Heart left ventricle (tissue), 13 donors: Measurements from ENCODE around the gene MAFF.

Experiments
- POLR2A ChIP-seq, 2 donors: fragments of 450-650 bp; IDR thresholded peaks; one replicate each; pipeline ENCODE4 v1.6.1; 2017; ENCODE audit warnings: antibody characterized with exemption in 2 of 2, mild to moderate bottlenecking in 2 of 2, moderate library complexity in 2 of 2
- TF ChIP-seq, protein P1 (sequence below), 12 donors: fragments of 200-600 bp; sonication (generic) in 4 of 12; IDR thresholded peaks; one replicate each; pipeline versions ENCODE4 v1.5.0 to v1.8.0; 2018 to 2022; ENCODE audit warnings: antibody characterized with exemption in 12 of 12, mild to moderate bottlenecking in 5 of 12
- donor health status: ischemic (EF 13 %, LVEDD 7.1; RV severe dilation, severe dysfunction).
- donor health status: DM: no; HTN: yes; CAD: no.
- donor health status: DM: no; HTN: no; CAD: no.
- donor health status: ischemic (EF 25% LVEDD 6.9; RV normal size, moderate dysfunction).
- donor health status: ischemic (EF 25% LVEDD 5.7; RV mildly dilated, moderate dysfunction).
- donor health status: ischemic (EF 35%, LVEDD 5.7; RV mildly dilated, moderate dysfunction).
- donor health status: nonischemic (EF 11% LVEDD 7.7; RV severe dilation, severe dysfunction).
- donor health status: DM: yes; HTN: yes; CAD: no.
- donor health status: PGD.
- donor health status: ischemic (EF 29% LVEDD 5.4; RV normal size, mild dysfunction).
- donor health status: nonischemic (EF 23%, LVEDD 6.1; RV moderate dilation, normal function).

DNA sequence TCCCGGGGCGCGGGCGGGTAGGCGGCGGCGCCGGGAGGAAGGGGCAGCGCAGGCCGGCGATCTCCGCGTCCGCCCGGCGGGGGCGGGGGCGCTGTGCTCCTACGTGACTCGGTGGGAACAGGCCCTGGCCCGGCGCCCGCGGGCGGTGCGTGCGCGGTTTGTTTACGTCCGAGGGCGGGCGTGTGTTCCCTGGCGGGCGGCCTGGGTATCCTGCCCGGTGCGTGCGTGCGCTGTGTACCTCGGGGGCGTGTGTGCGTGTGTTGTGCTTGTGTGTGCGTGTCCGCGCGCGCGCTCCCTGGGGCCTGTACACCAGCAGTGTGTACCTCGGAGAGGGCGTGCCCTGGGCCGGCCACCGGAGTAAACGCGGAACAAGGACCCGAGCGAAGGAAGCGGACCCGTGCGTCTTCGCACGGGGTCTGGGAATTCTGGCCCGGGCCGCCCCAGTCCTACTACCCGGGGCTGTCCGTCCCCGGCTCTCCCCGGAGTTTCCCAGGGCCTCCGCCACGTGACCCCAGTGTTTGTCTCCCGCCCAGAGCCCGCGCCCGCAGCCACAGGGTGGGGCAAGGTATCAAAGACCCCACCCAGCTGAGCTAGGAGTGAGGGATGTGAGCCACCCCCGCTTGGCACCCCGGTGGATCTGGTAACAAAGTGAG is 769 bp downstream of the MAFF start:
- TF ChIP-seq, protein P1, sequence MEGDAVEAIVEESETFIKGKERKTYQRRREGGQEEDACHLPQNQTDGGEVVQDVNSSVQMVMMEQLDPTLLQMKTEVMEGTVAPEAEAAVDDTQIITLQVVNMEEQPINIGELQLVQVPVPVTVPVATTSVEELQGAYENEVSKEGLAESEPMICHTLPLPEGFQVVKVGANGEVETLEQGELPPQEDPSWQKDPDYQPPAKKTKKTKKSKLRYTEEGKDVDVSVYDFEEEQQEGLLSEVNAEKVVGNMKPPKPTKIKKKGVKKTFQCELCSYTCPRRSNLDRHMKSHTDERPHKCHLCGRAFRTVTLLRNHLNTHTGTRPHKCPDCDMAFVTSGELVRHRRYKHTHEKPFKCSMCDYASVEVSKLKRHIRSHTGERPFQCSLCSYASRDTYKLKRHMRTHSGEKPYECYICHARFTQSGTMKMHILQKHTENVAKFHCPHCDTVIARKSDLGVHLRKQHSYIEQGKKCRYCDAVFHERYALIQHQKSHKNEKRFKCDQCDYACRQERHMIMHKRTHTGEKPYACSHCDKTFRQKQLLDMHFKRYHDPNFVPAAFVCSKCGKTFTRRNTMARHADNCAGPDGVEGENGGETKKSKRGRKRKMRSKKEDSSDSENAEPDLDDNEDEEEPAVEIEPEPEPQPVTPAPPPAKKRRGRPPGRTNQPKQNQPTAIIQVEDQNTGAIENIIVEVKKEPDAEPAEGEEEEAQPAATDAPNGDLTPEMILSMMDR (IDR thresholded peaks at IDR 0.05): peak in 7 of 12 donors; percentile 11 to 40 (median 26)
- TF ChIP-seq POLR2A (IDR thresholded peaks at IDR 0.05): no peak
